Measurements from ENCODE around the gene BTBD9.
"Not testable (repeated sequence)": the region's sequence is repeated elsewhere in the genome, so short reads cannot be mapped to it uniquely, and the experiment has no call there.

The BTBD9 gene

DNA sequence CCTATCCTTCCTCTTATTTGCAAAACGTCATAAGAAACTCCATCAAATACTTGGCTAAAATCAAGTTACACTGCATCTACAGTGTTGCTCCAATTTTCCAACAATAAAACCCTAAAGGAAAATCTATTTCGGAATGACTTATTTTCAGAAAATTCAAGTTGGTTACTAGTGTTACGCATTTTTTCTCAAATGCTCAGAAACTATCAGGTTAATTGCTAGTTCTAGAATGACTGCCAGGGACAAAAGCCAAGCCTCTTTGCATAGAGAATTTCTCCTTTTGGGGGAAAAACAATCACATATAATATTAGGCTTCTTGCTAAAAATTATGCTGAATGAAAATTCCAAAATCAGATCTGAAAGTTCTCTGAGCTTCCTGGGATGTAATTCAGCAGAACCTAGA lies 210.2 kb downstream of the BTBD9 start:
- no peak for DNase-seq (ENCODE audit: low spot score)

DNA sequence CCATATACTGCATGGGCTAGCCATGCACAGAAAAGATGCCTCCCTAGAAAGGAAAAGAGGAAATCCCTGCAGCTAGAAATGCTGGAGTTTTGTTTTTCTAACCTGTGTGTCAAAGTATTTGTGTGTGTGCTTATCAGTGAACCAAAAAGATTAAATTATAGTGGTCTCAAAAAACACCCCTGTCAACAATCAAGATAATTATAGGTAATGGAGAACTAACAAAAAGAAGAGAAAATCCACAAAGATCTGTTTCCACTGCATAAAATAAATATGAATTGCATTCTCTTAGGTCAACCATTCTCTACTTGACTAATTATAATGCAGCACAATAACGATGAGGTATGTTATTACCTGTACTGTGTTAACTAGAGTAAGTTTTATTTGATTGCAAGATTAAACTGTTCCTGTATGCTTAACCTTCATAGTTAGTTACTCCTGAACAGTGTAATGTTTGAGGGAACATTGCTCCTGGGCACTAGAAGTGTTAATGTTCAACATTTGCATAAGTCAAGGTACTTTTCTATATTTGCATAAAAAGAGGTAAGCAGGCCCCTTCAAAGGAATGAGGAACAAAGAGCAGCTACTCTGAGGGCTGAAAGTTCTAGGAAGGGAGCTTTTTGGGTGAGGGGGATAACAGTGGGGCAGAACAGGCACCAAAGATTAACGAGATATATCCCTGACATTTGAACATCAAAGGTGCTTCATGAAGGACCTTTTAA lies 212.1 kb downstream of the BTBD9 start:
- DNase-seq (ENCODE audit: low spot score): no peak

DNA sequence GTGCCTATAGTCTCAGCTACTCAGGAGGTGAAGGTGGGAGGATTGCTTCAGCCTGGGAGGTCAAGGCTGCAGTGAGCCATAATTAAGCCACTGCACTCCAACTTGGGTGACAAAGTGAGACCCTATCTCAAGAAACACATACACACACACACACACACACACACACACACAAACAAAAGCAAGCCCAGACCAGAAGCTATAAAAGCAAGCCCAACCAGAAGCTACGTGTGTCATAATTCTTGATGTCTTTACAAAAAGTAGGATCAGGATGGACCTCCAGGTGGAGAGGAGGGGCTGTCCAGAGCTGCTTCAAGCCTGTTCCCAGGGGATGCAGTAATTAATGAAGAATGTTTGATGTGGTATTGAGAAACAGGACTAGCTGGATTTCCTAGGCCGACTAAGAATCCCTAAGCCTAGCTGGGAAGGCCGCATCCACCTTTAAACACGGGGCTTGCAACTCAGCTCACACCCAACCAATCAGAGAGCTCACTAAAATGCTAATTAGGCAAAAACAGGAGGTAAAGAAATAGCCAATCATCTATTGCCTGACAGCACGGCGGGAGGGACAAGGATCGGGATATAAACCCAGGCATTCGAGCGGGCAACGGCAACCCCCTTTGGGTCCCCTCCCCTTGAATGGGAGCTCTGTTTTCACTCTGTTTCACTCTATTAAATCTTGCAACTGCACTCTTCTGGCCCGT lies 213.8 kb downstream of the BTBD9 start:
- not testable (repeated sequence) for DNase-seq (ENCODE audit: low spot score)

DNA sequence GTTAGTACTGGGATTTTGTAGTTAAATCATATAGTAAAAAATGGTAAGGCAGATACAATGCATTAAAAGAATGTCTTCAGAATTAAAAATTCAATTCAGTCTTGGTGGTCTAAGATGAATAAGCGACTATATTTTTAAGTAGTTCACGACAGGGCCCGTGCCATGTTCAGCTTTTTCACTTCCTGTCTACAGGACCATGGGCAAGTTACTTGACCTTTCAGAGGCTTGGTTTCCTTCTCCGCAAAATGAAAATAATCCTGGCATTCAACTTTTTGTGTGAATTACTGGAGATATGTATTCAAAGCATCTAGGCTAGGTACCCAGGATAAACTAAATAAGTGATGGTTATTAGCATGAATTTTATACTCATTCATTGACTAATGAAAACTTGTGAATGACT lies 216.0 kb downstream of the BTBD9 start:
- no peak for DNase-seq (ENCODE audit: low spot score)

DNA sequence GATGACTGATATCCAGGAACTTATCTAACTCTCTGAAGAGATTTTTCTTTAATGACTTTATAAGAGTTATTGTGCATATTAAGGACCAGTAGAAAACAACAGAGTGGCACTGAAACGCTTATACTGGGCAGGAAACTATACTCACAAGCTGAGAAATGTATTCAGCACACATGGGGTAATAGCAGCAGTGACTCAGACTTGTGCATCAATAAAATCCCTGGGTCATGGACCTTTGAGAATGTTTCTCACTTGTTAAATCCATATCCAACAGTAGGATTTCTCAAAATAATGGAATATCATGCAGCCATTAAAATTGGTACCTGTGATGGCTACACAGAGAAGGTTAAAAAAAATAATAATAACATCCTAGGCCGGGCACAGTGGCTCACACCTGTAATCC lies 219.5 kb downstream of the BTBD9 start:
- DNase-seq (ENCODE audit: low spot score): no peak

DNA sequence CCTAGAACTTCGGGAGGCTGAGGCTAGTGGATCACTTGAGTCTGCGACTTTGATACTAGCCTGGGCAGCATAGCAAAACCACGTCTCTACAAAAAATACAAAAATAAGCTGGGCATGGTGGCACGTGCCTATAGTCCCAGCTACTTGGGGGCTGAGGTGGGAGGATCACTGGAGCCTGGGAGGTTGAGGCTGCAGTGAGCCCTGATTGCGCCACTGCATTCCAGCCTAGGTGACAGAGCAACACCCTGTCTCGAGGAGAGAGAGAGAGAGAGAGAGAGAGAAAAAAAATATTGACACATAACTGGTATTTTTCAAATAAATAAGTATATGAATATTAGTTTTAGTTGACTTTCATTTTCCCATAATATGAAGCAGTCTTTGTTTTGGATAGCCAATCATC lies 222.2 kb downstream of the BTBD9 start:
- DNase-seq (ENCODE audit: low spot score): no peak

DNA sequence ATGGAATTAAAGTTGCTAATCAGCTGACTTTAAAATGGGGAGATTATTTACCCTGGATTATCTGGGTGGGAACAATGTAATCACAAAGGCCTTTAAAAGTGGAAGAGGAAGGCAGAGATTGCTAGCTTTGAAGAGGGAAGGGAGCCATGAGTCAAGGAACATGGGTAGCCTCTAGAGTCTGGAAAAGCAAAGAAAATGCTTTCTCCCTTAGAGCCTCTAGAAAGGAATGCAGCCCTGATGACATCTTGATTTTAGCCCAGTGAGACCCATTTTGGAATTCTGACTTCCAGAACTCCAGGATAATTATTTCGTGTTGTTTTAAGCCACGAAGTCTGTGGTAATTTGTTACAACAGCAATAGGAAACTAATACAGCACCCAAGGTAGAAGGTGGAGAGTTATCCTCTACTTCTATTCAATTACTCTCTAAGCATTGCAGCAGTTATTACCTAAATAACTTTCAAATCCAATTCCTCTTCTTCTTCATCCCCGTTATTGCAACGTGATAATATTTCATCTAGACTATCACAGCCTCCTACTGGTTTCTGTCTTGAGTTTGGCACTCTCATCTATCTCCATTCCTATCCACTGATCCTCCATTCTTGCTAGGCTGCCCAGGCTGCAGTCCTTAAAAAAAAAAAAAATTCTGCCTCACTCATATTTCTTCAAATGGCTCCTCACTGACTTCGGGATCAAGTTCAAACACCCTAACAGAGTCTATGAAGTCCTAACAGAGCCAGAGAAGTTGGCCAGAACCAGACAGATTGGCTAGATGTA lies 224.3 kb downstream of the BTBD9 start:
- DNase-seq (ENCODE audit: low spot score): no peak

DNA sequence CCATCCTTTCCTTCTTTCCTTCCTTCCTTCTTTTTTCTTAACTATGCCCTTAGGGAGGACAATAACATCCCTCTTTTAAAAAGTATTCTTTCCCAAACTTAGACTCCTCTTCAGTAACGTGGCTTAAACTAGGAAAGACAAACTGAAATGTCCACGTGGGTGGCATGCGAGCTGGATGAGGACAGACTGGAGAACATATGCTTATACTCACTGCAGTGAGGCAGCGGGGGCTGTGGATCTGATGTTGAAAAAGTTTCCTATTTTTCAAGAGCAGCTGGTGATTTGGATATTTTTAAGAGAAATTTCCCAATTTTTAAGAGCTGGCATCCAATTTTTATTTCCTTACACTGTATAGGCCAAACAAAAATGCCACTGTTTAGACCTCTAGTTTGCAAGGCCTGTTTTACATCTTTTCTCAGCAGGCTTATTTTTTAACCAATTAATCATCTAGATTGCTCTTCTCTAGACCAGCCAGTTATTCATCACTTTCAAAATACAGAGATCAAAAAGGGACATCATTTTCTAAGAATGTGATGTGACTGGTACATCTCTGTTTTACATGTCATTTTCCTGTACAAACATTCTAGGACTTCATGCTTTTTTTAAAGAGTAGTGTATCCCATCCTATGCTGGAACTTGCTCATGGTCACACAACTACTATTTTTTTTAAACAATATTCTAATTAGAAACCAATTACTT lies 226.5 kb downstream of the BTBD9 start:
- DNase-seq (ENCODE audit: low spot score): no peak

DNA sequence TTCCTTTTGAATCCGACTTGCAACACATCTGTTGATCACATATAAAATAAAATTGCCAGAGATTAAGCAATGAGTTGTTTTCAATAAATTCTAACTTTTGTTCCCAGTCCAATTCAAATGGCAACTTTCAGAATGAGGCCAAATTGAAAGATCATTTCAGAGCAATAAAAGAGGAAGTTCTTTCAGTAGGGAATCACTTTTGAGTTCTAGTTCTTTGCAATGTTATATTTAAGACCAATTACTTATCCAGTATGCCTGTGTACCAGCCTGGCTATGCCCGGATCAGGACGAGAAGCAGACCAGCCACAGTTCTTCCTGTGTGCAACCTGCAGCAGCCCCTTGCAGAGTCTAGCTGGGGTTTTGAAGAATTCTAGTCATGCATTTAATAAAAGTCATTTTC lies 232.5 kb downstream of the BTBD9 start:
- DNase-seq (ENCODE audit: low spot score): no peak

DNA sequence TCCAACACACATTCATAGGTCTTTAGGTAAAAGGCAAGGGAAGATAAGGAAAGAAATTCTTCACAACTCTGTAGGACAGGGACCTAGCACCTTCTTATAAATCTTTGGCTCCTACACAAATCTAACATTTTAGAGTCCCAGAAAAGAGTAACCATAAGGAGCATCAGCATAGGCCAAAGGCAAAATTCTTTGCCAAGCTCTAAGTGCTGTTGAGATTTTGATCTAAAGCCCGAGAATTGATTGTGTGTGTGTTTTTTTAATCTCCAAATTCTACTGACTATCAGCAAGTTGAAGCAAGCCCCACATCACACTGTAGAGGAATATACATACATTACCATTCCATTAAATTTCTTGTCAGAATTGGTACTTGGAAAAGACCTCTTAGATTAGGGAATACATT lies 233.6 kb downstream of the BTBD9 start:
- DNase-seq (ENCODE audit: low spot score): no peak

DNA sequence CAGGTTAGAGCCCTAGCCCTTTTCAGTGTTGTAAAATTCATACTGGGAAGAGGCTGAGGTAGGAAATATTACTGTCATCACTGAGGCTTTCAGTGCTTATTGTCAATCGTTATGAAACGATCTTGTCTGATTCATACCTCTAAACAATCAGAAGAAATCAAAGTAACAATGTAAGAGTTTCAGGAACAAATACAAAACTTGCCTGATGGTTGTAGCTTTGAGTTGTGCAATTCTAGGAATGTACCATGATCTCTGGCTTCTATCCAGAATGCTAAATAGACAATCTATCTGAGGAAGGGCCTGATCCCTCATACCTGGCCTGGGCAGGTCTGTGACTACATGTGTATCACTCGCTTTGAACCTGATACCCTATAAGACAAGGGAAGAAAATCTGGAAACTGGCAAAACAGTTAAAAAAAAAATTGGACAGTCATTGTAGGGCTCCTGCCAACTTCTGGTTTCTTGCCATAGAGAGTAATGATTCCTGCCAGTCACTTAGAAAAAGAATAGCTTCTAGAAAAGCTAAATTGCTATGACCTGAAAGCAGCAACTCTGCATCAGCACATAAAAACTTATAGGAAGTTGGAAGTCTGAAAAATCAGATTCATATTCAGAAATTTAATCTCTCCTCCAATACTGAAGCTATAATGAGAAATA lies 234.7 kb downstream of the BTBD9 start:
- DNase-seq (ENCODE audit: low spot score): no peak

DNA sequence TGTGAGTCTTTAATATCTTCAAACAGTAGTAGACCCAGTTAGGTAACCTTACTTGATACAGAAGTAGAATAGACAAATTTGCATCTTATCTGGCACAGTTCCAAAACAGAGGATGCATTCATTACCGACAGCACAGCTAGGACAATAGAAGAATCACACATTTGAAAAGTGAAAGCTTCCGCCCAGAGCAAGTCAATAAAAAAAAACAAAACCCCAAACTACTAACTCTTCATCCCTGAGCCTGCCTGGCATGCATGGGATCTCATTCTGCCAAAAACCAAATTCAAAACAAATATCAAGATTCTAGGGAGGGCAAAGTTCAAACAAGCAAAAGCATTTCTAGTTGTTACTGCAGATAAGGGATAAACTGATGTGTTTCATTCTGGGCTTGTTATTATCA lies 235.4 kb downstream of the BTBD9 start:
- no peak for DNase-seq (ENCODE audit: low spot score)

DNA sequence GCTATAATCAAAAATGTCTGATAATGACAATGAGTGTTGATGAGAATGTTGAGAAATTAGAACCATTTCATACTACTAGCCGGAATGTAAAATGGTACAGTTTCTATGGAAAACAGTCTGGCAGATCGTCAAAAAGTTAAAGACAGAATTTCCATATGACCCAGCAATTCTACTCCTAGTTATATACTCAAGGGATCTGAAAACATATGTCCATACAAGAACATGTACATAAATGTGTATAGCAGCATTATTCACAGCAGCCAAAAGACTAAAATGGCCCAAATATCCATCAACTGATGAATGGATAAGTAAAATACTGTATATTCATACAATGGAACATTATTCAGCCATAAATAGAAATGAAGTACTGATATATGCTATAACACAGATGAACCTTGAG lies 236.2 kb downstream of the BTBD9 start:
- no peak for DNase-seq (ENCODE audit: low spot score)

DNA sequence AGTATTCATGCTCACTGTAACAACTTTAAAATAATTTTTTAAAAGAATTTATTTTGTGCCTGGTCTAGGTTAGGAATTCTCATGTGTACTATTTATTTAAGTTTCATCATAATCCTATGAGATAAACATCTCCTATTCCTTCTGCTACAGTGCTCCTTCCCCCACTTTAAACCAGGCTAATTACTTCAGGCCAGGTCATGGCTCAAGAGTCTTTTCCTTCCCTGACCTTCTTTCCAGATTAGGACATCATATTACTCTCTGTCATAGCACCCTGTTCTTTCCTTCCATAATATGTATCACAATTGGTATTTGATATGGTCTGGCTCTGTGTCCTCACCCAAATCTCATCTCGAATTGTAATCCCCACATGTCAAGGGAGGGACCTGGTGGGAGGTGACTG lies 239.0 kb downstream of the BTBD9 start:
- DNase-seq (ENCODE audit: low spot score): no peak

DNA sequence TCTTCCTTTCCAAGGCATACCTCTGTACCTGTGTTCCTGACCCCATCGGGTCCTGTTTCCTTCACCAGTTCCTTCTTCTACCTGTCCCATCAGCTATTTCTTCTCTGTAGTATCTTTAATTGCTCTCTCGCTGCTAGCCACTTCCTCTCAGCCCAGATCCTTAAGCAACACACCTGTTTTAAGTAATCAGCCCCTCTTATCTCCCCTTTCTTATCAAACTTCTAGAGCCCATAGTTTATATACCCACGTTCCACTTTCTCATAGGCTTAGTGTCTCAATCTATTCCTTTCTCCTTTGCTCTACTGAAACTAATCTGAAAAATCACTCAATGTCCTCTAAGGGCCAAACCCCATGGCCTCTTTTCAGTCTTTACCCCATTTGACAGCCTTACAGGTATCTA lies 239.6 kb downstream of the BTBD9 start:
- no peak for DNase-seq (ENCODE audit: low spot score)

DNA sequence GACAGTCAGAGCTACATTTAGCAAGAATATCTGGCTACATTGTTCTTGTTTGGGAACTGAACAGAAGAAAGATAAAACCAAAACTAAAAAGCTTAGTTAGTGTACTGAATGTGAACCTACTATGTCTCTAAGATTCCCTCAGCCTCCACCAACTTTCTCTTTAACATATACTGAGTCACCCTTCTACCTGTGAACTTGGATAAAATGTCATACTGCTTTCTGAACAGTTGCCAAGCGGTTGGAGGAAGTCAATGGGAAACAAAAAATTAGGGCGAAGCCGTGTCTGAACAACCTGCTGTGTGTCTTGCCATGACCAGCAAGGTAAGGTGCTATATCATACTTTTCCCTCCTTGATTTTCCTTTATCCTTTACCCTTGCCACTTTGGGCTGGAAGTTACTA lies 243.5 kb downstream of the BTBD9 start:
- DNase-seq (ENCODE audit: low spot score): no peak

DNA sequence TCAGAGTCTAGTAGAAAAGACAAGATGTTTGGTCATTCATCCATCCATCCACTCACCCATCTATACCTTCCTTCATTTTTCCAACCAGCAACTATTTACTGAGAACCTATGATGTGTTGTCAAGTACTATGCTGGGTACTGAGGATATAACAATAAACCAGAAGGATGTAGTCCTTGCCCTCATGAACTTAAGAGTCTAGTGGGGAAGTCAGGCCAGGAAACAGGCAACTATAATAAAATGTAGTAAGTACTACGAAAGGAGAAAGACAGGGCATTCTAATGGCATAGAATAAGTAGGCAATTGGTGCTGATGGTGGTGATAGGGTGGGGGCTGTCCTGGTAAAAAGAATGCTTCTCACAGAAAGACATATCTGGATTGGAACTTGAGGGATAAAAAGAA lies 245.7 kb downstream of the BTBD9 start:
- no peak for DNase-seq (ENCODE audit: low spot score)

DNA sequence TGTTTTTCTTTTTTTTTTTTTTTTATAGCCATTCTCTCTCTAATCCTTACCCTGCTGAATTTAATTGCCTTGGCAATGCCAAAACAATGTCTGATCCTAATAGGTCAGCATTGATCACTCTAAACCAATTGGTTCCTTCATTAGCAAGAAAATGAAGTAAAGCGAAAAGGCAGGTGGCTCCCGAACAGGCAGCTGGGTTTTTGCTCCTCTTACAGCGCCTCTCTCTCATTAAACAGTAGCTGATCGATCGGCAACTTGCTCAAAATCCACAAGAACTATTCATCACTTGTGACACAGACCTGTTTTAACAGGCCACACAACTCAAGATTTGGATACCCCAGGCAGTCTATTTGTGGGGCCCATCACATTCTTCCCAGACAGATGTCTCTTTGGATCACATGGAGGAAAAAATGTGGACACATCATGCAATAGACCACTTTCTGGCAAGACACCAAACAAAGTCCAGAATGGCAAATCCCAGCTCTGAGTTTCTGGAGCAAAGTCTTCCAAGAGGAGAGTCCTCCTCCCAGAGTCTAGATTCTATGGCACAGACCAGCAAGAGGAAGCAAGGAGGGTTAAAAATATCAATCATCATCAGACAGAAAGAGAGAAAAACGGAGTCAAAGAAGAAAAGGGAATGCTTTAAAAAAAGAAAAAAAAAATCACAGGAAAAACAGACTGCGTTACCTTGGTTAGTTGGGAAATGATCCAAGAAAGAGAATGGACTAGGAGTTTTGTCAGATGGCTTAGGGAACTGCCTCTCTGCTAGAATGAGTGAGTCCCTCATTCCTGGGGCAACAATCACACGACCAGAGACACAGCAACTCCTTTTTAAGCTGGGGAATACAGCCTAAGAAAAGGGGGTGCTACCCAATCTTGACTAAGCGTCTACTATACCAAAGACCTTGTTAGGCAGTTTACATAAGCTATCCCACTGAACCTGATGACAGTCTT lies 247.8 kb downstream of the BTBD9 start:
- DNase-seq (ENCODE audit: low spot score): no peak

DNA sequence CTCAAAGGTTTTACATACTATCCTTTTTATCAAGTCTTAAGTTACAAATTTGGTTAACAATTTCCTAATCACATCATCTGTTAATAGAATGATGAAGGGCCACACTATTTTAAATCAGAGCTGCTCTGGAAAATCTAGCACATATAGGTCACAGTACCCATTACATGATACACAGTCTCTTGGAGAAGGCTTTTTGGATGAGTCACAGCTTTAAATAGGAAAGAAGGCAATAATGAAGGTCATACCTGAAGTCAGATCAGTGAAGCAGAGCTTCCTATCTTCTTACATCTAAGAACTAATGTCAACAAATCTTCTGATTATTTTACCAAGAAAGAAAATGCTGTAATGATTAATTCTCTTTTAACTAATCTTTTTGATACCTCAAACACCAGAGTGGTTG lies 248.5 kb downstream of the BTBD9 start:
- DNase-seq (ENCODE audit: low spot score): no peak

DNA sequence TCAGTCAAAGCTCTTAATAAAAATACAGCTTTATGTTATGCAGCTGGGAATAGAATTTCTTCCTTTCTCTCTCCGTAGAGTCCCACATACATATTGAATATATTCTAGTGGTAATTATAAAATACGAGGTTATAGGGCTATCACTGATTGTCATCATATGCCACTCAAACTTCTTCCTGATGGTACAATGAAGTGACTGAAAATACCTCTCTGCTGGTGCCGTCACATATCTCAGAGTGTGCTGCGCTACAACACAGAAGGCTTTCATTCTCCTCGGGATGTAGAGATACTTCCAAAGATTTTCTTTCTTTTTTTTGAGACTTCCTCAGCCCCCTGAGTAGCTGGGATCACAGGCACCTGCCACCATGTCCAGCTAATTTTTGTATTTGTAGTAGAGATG lies 249.9 kb downstream of the BTBD9 start:
- DNase-seq (ENCODE audit: low spot score): no peak

DNA sequence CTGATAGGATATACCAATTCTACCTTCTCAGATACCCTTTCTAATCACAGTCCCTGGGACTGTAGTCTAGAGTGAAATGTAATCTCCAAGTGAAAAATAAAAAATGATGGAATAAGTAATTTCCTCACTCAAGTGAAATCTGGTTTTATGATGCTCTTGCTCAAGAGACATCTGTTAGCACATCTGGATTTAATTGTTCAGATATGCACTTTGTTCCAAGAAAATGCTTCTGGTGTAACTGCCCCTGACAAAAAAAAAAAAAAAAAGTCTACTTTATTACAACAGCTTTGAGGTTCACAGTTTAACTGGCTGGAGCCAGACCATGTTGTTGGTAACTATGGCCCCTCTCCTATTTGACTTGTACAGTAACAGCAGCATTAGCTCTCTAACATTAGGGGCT lies 251.8 kb downstream of the BTBD9 start:
- no peak for DNase-seq (ENCODE audit: low spot score)
